SHP77 treated with DMSO at 0.1 percent for 48 hours (cell line): Measurements from ENCODE around the gene DIP2A.
"Not testable (repeated sequence)": the region's sequence is repeated elsewhere in the genome, so short reads cannot be mapped to it uniquely, and the experiment has no call there.

ENCODE experiments used
- DNase-seq: peaks from one replicate; lab custom pipeline; 2025; lab: John Stamatoyannopoulos, UW

DIP2A gene

GRCh38 chr21:46425041-46425440 lies 33.6 kb upstream of the DIP2A start:
- peak; percentile 79 for DNase-seq

GRCh38 chr21:46425571-46425970 lies 33.1 kb upstream of the DIP2A start:
- peak; percentile 85 for DNase-seq

GRCh38 chr21:46426313-46427046 lies 32.2 kb upstream of the DIP2A start:
- no peak for DNase-seq

GRCh38 chr21:46427516-46427915 lies 31.2 kb upstream of the DIP2A start:
- no peak for DNase-seq

- no peak for DNase-seq
These were observed 30.4 kb upstream of the DIP2A start for GRCh38 chr21:46428286-46428685.

- no peak for DNase-seq
These were observed 29.5 kb upstream of the DIP2A start for GRCh38 chr21:46428987-46429710.

- no peak for DNase-seq
These were observed 28.7 kb upstream of the DIP2A start for GRCh38 chr21:46429754-46430681.

- DNase-seq: no peak
These were observed 27.2 kb upstream of the DIP2A start for GRCh38 chr21:46431448-46431847.

GRCh38 chr21:46431884-46432488 lies 26.7 kb upstream of the DIP2A start:
- DNase-seq: no peak

GRCh38 chr21:46433116-46433515 lies 25.6 kb upstream of the DIP2A start:
- not testable (repeated sequence) for DNase-seq

- DNase-seq: no peak
These were observed 24.3 kb upstream of the DIP2A start for GRCh38 chr21:46434322-46434958.

- DNase-seq: no peak
These were observed 22.9 kb upstream of the DIP2A start for GRCh38 chr21:46435786-46436227.

- DNase-seq: no peak
These were observed 22.1 kb upstream of the DIP2A start for GRCh38 chr21:46436621-46437020.

- DNase-seq: no peak
These were observed 21.6 kb upstream of the DIP2A start for GRCh38 chr21:46437096-46437498.

- no peak for DNase-seq
These were observed 21.2 kb upstream of the DIP2A start for GRCh38 chr21:46437511-46437910.

- DNase-seq: no peak
These were observed 20.4 kb upstream of the DIP2A start for GRCh38 chr21:46438241-46438640.

GRCh38 chr21:46439906-46440305 lies 18.8 kb upstream of the DIP2A start:
- DNase-seq: no peak

- no peak for DNase-seq
These were observed 17.4 kb upstream of the DIP2A start for GRCh38 chr21:46441331-46441730.

GRCh38 chr21:46441961-46442498 lies 16.7 kb upstream of the DIP2A start:
- no peak for DNase-seq

GRCh38 chr21:46442938-46443337 lies 15.8 kb upstream of the DIP2A start:
- no peak for DNase-seq

GRCh38 chr21:46443910-46444309 lies 14.8 kb upstream of the DIP2A start:
- DNase-seq: no peak
